HG02884 (cell line): ENCODE measurements around the gene ADAMTSL3.

Experiments
- ATAC-seq: cut with Tn5 transposase; IDR thresholded peaks from one replicate; pipeline ENCODE4 v1.9.1; 2021; ENCODE audit warnings: mild to moderate bottlenecking, moderate library complexity; ENCODE audit not compliant: unreplicated experiment

The ADAMTSL3 gene

DNA sequence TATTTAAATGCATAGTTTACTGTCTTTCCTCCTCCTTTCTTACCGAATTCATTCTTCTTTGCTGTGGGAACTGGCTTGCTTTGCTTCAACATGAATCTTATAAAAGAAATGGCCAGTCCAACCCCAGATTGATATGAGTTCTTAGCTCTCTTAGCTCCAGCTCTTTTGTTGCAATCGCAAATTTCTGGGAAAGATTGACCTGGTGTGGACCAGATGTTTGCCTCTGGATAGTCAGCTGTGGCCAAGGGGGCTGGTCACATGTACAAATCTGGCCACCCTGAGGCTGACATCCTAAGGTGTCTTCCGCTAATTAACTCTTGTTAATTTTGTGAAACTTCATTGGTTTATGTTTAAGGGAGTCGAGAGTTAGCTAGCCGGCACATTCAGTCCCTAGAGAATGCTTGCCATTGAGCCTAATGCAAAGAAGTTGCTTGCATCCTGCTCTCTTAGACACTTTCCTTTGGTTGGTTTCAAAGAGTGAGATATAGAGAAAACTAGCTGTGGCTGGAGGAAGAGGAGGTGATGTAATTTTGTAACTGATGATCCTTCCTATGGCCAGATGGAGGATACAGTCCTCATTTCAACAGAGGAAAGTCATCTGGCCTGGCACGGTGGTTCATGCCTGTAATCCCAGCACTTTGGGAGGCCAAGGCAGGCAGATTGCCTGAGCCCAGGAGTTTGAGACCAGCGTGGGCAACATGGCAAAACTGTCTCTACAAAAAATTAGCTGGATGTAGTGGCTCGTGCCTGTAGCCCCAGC lies 162.4 kb downstream of the ADAMTSL3 start:
- no peak for ATAC-seq

DNA sequence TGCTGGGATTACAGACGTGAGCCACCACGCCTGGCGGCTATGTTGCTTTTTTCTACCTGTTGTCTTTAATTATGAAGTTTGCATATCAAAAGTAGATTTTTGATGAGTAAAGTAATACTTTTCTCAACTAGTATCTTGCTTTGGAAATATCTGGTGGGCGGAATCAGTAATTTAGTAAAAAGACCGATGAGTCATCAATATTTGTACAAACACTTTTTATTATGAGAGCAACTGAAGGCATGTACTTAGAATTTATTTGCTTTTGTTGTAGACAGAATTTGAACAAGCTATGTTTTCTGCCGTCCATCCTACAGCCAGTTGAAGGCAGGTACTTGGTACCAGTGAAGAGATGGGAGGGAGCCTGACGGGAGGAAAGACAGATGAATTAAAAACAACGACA lies 164.7 kb downstream of the ADAMTSL3 start:
- no peak for ATAC-seq

DNA sequence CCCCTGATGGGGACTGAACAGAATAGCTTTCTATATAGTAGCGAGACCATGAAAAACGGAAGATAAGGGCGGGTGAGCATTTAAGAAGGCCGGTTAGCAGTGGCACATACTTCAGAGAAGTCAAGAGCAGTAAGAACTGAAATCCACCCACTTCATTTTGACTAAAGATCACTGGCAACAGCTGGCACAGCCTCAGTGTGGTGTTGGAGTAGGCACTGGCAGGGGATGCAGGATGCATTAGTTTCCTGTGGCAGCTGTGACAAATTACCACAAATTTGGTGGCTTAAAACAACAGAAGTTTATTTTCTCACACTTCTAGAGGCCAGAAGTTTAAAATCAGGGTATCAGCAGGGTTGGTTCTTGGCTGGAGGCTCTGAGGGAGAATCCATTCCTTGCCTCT lies 176.5 kb downstream of the ADAMTSL3 start:
- no peak for ATAC-seq

DNA sequence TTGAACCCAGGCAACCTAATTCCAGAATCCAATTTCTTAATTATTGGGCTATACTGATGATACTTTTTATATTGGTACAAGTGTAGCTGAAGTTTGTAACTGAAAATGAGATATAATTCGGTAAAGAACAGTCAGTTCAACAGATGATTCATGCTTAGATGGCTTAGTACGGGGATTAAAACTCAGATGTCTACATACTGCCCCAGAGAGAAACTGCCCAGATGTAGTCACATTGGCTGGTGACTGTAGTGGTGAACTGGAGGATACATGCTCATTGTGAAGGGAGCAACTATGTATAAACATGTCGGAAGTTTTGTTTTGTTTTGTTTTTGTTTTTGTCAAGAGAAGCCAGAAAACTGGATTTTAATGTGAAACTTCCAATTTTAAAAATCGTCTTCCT lies 179.6 kb downstream of the ADAMTSL3 start:
- no peak for ATAC-seq

DNA sequence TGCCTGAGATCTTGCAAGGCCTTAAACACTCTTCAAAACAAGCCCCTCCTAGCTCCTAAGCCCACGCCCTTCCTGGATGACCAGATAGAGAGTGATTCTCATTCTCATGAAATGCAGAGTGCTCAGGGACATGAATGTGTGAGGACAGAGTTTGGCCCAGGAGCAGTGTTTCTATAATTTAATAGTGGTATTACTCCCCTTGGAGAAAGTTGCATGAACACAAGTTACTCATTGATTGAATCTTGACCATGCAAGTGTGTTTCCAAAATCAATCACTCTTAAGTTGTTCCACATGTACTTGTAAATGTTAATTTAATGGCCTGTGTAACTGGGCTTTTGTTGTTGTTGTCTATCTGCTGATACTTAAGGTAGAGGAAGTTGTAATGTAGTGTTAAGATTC lies 181.6 kb downstream of the ADAMTSL3 start:
- no peak for ATAC-seq

DNA sequence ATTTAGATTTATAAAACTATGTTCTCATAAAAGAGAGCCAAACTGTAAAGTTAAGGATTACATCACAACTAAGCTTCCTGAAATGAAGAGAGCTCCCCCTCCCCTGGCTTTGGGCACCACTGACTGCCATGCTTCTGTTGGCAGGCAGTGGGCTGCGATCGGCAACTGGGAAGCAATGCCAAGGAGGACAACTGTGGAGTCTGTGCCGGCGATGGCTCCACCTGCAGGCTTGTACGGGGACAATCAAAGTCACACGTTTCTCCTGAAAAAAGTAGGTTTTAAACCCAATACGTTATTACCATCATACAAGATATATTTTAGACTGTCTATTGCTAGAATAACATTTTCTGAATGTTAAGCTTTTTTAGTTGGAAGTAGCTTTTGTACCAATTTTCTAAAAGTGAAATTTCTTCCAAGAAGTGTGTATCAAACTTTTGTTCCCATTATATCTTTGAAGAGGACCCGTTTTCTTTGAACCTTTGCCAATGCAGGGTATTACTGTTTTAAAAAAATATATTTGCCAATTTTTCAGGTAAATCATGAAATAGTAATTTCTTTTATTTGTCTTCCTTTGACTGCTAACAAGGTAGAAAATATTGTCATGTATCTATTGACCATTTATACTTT lies 184.1 kb downstream of the ADAMTSL3 start:
- ATAC-seq = no peak

DNA sequence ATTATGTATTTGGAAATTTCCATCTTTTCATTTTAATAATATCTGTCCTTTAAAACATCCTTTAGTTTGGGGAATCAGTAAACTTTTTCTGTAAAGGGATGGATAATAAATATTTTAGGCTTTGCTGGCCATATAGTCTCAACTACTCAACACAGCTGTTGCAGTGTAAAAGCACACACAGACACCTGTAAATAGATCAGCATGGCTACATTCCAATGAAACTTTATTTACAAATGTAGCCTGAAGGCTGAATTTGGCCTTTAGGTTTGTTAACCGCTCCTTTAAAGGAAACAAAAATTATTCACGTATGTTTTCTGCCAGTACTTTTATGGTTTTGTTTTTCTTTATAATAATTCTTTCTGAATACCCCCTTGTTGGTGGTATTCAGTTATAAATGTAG lies 184.8 kb downstream of the ADAMTSL3 start:
- ATAC-seq = no peak

DNA sequence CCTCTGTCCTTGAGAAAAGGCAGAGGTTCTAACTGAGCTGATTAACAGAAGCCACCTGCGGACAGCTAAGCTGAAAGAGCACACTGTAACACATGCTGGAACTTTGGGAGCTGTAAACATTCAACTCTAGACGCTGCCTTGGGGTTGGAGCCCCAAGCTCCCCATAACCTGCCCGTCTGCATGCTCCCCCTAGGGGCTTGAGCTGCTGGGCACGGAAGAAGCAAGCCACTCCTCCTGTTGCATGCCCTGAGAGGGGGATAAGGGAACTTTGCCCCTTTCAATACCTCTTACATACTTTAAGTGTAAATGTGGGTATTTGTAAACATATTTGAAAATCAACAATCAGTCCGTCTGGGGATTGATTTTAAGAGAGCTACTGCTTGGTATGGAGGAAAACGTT lies 188.4 kb downstream of the ADAMTSL3 start:
- ATAC-seq = no peak

DNA sequence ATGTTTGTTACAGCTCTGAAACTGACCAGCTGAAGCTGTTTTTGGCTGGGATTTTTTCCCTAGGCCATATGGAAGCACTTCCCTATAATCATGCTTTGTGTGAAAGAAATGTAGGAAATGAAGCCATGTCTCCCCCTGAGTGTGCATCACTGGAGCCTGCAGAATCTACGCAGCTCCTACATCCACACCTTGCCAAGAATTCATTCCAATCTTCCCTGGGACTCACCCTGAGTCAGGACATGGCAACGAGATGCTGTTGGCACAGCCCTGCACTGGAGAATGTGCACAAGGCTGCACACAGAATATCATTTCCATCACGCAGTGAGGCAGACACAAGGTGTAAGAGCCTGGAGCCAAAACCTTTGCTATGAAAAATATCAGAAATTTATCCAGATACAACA lies 189.5 kb downstream of the ADAMTSL3 start:
- ATAC-seq = no peak

DNA sequence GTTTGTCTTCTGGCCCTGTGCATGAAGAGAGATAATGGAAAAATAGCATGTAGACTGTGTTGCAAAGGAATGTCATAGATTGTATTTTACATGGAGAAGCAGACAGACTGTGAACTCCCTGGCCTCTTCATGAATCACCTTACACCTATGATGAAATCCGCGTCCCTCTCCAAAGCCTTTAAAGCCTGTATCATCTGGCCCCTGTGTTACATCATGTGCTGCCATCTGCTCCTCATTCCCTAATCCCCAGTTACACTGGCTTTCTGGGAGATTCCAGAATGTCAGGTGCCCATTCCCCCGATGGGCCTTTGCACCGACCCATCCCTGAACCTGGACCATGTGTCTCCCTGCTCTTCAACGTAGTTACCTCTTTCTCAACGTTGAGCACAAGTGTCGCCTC lies 190.8 kb downstream of the ADAMTSL3 start:
- no peak for ATAC-seq

DNA sequence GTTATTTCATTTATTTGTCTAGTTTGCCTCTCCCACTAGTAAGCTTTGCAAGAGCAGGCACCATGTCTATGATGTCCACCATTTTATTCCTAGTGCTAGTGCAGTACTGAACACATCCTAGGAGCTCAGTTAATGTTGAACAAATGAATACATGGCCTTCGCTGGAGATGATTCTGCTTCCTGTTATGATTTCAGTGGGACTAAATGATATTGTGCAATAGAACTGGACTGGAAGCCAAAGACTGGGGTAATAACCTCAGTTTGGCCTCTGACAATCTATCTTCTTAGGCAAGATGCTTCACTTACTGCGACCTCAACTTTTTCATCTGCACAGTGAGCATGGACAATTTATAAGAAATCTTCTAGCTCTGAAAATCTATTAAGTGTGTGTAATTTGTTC lies 191.3 kb downstream of the ADAMTSL3 start:
- no peak for ATAC-seq

DNA sequence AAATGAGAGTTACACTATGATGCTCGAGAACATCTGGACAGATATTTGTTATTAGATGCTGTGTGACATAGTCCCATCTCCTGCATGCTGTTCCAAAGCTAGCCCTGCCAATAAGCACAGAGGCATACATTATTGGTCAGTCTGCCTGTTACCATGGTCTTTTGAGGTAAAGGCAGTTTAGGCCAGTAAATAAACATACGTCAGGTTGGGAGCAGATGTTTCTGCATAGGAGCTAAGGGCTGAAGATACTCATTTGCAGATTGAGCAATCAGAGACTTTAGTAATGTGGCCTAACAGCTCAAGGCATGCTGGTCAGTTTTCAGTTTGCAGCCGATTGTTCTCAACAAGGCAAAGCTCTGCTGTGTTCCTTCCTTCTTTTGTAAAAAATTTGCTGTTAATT lies 192.9 kb downstream of the ADAMTSL3 start:
- no peak for ATAC-seq

DNA sequence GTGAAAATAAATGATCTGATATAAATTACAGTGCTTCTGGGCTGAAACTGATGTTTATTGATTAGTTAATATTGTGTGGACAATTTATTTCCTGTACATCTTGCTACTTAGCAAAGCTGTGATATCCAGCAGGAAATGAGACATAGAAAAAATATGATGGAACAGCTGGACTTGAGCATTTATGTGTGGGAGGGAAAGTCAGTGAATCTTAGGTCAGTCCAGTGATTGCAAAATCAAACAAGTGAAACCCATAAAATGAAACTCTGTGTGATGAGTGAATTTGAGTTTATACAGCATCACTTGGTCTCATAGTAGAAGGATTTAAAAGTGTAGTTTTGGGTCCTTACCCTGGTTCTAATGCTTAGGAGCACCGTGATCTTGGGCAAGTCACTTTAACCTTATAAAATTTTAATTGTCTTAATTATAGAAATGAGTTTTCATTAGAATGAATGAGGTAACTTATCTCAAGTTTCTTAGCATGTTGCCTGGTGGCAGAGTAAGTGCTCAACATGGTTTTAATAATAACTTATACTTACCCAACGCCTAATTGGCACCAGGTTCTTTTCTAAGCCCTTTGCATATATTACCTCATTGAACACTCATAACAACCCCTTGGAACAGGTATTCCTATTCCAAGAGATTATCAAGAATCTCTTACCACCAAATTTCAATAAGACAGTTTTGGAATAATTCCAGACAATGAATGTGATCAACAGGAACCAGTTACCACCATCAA lies 194.6 kb downstream of the ADAMTSL3 start:
- no peak for ATAC-seq

DNA sequence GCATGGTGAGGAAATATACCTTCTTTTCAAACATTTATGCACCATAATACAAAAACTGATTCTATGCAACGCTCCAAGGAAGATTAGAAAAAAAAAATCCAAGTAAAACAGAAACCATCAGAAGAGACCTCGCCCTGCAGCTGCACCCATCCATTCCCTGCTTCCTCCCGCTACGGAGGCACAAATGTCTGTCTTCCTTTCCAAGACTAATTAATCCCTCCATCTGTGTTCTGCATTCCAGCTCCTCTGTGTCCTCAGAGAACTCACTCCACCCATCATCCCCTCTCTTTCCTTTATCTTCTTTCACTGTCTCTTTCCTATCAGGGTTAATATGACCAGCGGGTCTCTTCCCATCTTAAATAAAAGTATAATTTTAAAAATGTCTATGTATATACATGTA lies 196.1 kb downstream of the ADAMTSL3 start:
- no peak for ATAC-seq

DNA sequence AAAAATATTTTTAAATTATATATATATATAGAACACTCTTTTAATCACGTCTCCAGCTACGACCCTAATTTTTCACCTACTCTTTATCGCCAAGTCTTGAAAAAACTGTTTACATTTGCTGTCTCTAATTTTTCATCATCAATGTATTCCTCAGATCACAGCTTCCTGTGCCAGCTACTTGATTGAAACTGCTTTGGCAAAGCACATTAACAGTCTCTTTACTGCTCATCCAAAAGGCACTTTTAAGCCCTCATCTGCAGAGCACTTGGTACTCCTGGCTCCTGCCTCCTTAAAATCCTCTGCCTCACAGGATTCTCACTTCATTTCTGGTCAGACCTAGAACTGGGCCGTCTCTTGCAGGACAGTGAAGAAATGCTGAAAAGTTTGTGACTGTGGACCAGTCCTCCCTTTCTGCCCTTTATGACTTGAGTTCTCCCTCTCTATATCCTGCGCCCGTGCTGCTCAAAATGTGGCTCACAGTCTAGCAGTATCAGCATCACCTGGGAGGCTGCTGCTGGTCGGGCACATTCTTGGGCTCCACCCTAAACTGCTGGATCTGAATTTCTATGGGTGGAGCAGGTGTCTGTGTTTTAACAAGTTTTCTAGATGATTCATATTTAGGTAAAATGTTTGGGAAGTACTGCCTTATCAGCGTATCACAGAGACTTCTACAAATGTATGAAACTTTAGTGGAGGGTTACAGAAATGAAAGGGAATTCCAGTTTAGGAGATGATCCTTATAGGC lies 196.8 kb downstream of the ADAMTSL3 start:
- no peak for ATAC-seq

DNA sequence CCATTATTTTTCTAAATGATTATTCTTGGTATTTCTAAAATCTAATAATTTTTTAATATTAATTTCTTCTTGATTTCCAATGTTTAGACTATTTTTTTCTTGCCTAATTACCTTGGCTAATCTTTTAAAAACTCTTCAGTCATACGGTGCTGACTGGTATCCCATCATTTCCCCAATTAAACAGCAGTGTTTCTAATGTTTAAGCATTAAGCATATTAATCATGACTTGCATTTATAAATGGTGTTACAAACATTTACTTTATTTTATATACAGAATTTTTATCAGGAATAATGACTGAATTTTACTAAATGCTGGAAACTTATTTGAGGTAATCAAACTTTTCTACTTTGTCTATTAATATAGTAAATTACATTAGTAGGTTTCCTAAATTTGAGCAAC lies 199.3 kb downstream of the ADAMTSL3 start:
- no peak for ATAC-seq

DNA sequence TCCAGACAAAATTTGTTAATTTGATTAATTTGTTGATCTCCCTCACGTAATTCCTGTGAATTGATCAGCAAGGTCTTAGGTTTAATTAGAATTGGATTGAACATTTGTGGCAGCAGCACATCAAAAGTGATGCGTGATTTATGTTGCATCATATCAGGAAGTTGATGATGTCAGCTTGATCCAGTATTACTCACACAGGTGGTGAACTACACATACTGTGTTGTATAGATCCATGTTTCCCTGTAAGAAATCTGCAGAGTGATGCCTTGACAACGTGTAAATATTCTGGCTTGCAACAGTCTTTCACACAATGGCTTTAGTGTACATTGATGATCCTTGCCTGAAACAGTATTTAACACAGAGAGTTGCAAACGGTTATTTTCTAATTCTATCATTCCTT lies 200.4 kb downstream of the ADAMTSL3 start:
- no peak for ATAC-seq

DNA sequence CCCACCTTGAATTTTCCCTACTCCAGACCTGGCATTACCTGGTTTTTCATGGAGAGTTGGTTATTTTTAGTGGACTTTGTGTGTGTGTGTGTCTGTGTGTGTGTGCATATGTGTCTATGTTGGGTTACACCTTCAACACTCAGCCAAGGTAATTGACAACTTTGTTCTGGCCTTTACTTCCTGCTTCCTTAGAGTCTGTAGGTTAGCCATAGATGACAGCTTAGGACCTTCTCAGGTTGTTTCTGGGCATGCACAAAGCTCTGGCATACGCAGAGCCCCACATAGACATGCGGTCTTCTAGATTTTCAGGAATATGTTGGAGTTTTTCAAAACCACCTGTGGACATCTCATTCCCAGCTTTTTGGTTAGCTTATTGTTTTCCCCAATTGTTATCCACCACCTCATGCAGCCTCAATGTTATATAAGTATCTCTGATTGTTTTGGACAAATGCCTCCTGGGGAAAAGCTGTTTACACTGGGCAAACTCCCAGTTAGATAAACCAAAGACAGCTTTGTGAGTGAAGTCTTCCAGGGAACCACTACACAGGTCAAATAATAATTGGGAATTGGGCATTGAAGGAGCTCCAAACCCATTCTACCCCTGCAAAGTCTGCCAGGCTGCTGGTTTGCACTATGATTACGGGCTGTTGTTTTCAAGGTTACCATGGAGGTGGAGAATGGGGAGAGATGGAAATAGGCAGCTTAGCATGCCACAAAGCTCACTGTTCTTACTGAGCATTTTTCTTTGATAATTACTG lies 201.2 kb downstream of the ADAMTSL3 start:
- ATAC-seq = no peak

DNA sequence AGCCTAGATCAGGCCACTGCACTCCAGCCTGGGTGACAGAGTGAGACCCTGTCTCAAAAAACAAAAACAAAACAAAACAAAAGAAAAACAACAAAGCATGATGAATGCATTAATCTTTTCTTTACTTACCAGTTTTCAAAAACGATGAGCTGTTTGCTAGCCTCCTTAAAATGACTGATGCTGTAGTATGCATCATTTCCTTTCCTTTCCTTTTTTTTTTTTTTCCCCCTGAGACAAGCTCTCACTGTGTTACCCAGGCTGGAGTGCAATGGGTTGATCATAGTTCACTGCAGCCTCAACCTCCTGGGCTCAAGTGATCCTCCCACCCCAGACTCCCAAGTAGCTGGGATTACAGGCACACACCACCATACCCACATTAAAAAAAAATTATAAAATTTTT lies 202.0 kb downstream of the ADAMTSL3 start:
- no peak for ATAC-seq

DNA sequence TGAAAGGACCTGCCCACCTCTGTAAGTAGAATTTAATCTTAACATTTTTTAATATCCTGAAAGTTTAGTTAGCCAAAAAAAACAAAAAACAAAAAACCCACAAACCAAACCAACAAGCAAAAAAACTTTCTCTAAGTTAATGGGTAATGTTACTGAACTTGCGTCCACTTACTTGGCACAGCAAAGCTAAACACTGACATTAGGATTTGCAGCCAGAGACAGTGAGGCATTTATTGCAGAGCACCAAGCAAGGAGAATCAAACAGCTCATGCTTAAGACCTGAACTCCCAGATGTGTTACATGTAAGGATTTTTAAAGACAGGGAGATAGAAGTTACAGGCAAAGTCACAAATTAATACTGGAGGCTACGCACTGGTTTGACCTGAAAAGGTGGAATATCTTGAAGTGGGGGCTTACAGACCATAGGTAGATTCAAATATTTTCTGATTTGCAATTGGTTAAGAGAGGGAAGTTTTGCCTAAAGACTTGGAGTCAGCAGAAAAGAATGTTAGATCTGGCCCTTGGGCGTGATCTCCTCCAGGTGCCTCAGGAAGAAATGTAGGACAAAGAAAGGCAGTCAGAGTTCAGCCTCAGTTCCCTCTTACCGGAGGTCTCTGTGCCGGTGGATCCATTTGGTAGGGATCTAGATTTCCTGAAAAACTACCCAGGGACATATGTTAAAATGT lies 205.0 kb downstream of the ADAMTSL3 start:
- no peak for ATAC-seq
